Lower leg skin (tissue), 3 donors: ENCODE data around the gene GUCA2A.

ENCODE experiments used
- POLR2A ChIP-seq, 2 donors: fragments of 450-650 bp; IDR thresholded peaks; one replicate each; pipeline ENCODE4 v1.6.1; 2016 to 2017; ENCODE audit warnings: antibody characterized with exemption in 2 of 2, mild to moderate bottlenecking in 1 of 2, moderate library complexity in 1 of 2
- TF ChIP-seq, protein P1 (sequence below), 3 donors: fragments of 450-650 bp; IDR thresholded peaks; one replicate each; pipeline ENCODE4 v1.5.1; 2016; ENCODE audit warnings: antibody characterized with exemption in 3 of 3, mild to moderate bottlenecking in 3 of 3, moderate library complexity in 2 of 3

- no peak for TF ChIP-seq POLR2A (IDR thresholded peaks at IDR 0.05)
- TF ChIP-seq, protein P1, sequence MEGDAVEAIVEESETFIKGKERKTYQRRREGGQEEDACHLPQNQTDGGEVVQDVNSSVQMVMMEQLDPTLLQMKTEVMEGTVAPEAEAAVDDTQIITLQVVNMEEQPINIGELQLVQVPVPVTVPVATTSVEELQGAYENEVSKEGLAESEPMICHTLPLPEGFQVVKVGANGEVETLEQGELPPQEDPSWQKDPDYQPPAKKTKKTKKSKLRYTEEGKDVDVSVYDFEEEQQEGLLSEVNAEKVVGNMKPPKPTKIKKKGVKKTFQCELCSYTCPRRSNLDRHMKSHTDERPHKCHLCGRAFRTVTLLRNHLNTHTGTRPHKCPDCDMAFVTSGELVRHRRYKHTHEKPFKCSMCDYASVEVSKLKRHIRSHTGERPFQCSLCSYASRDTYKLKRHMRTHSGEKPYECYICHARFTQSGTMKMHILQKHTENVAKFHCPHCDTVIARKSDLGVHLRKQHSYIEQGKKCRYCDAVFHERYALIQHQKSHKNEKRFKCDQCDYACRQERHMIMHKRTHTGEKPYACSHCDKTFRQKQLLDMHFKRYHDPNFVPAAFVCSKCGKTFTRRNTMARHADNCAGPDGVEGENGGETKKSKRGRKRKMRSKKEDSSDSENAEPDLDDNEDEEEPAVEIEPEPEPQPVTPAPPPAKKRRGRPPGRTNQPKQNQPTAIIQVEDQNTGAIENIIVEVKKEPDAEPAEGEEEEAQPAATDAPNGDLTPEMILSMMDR (IDR thresholded peaks at IDR 0.05), result no peak
Observed at GRCh38 chr1:42163114-42163513, 1.4 kb downstream of the GUCA2A start.
